ENCODE measurements around the gene MPRIP. TPM values are rescaled to one million over a fixed set of nuclear protein-coding genes. Genes with fewer than 3 reads are reported as not detected.

Gene MPRIP
- total and polyA plus RNA-seq, 2 of the 13 experiments (the other 11 are each of a cell fraction or from before 2014, with no cell fraction given): 50.2 to 52.4 TPM

DNA sequence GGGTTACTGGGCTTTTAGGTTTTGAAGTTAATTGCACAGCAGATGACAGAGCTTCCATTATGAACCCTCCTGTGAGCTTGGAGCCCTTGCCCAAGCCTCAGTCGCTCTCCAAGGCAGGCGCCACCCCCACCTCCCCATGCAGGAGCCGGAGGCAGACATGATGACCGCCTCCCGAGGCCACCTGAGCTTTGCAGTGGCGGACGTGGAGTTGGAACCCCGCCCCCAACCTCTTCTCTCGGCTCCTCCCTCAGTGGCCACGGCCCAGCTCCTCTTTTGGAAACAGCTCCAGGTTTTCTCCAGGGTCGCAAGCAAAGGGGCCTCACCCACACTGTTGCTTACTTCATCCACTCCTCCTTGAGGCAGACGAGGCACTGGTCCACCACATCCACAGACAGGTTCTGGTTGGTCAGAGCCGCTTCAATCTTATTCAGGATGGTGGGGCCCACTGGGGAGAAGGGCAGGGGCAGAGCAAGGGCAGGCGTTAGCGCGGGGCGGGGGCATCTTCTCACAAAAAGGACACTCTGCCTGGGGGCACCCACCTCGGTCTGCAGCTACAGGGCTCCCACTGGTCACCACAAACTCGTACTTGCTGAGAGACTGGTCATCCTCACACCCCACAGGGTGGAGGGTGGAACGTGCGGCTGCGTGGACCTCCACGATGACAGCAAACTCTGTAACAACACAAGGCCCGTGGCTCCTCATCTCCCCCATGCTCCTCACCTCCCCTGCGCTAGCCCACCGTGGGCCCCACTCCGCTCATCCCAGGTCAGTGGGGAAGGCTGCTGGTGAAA lies 172.6 kb downstream of the MPRIP start:
- BruUV-seq (replicated peaks): no TSS peak
- FAIRE-seq: no peak
- H3K4me3 ChIP-seq (replicated peaks in 1 of 3; ENCODE audit: insufficient read depth in 1 of 3, low read depth in 2 of 3, low read length in 3 of 3): no peak overlapping the region
- H4K20me1 ChIP-seq (ENCODE audit: insufficient read depth, low read length): no peaks in the 10 kb centered on the region
- H3K36me3 ChIP-seq (replicated peaks in 1 of 2; ENCODE audit: control insufficient read depth in 1 of 2, insufficient read depth in 2 of 2, low read length in 2 of 2): peaks cover 30 to 67% of the 10 kb centered on the region in 2 experiments
- no peak for TF ChIP-seq ARNTL (CRISPR knock-in tag; IDR thresholded peaks at IDR 0.05)
- TF ChIP-seq ATF7-NPFF (CRISPR knock-in tag; IDR thresholded peaks at IDR 0.05; ENCODE audit: low read depth): no peak
- TF ChIP-seq KAT8 (CRISPR knock-in tag; IDR thresholded peaks at IDR 0.05): no peak
- TF ChIP-seq SYNCRIP (IDR thresholded peaks at IDR 0.05; ENCODE audit: insufficient read depth, low read depth, low read length): no peak
- peak; percentile 45 for TF ChIP-seq AGO2 (optimal IDR thresholded peaks at IDR 0.05; ENCODE audit: low read depth, low read length)
- TF ChIP-seq ZNF24 (IDR thresholded peaks at IDR 0.05): no peak
- TF ChIP-seq, protein P1, sequence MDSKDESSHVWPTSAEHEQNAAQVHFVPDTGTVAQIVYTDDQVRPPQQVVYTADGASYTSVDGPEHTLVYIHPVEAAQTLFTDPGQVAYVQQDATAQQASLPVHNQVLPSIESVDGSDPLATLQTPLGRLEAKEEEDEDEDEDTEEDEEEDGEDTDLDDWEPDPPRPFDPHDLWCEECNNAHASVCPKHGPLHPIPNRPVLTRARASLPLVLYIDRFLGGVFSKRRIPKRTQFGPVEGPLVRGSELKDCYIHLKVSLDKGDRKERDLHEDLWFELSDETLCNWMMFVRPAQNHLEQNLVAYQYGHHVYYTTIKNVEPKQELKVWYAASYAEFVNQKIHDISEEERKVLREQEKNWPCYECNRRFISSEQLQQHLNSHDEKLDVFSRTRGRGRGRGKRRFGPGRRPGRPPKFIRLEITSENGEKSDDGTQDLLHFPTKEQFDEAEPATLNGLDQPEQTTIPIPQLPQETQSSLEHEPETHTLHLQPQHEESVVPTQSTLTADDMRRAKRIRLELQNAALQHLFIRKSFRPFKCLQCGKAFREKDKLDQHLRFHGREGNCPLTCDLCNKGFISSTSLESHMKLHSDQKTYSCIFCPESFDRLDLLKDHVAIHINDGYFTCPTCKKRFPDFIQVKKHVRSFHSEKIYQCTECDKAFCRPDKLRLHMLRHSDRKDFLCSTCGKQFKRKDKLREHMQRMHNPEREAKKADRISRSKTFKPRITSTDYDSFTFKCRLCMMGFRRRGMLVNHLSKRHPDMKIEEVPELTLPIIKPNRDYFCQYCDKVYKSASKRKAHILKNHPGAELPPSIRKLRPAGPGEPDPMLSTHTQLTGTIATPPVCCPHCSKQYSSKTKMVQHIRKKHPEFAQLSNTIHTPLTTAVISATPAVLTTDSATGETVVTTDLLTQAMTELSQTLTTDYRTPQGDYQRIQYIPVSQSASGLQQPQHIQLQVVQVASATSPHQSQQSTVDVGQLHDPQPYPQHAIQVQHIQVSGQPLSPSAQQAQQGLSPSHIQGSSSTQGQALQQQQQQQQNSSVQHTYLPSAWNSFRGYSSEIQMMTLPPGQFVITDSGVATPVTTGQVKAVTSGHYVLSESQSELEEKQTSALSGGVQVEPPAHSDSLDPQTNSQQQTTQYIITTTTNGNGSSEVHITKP (CRISPR knock-in tag; IDR thresholded peaks at IDR 0.05; ENCODE audit: low read depth): no peak
- intact Hi-C loops (cut with micrococcal nuclease; ENCODE audit: unreplicated experiment): no loop called here
- no peak for ATAC-seq
- WGBS (ENCODE audit: low lambda C conversion rate): 95% methylated on average over 21 of the region's 27 CpGs
- H2AFZ ChIP-seq (ENCODE audit: low read length): no peak overlapping the region
- in situ Hi-C loops (cut with HindIII; ENCODE audit: extremely low pct_ligation_motif_present, low pct_unique_long_range_greater_than_20kb): no loop called here
- no peak overlapping the region for H3K27ac ChIP-seq (ENCODE audit: extremely low read length, insufficient read depth, low read length)
- no peaks in the 10 kb centered on the region for H3K79me2 ChIP-seq (ENCODE audit: insufficient read depth, low read length)
- CTCF ChIA-PET (ENCODE audit: low intra/inter-chr PET ratio, low total read pairs): no interaction called here
- no peak overlapping the region for H3K4me2 ChIP-seq (ENCODE audit: low read depth, low read length)
- DNase-seq (ENCODE audit: low spot score): no peak
- H3K27me3 ChIP-seq (ENCODE audit: control insufficient read depth in 1 of 2, insufficient read depth in 2 of 2, low read length in 2 of 2): no peaks in the 10 kb centered on the region; a peak in 1 of 5 replicates
- no peaks in the 10 kb centered on the region for H3K4me1 ChIP-seq (ENCODE audit: insufficient read depth, low read length)
- POLR2A ChIA-PET: no interaction called here
- H3K9me3 ChIP-seq (ENCODE audit: low read length): no peaks in the 10 kb centered on the region
- H3K9ac ChIP-seq (ENCODE audit: insufficient read depth, low read depth, low read length): no peak overlapping the region
